GM12874 (cell line): Measurements from ENCODE around the gene SMR3A.

Source experiments
- CTCF ChIP-seq: IDR thresholded peaks from 2 replicates; pipeline ENCODE4 v1.5.1; 2011; ENCODE audit warnings: low read depth, mild to moderate bottlenecking, control low read depth, low read length, moderate library complexity; ENCODE audit not compliant: insufficient read depth

SMR3A gene

GRCh38 chr4:70382691-70383181 lies 22.2 kb downstream of the SMR3A start, which contains the start of gene SMR3B:
Gene SMR3B, plus strand, starts transcription at chr4:70383131. Its CDS starts 1,380 bp downstream, at chr4:70384511.
- no peak for TF ChIP-seq CTCF

- no peak for TF ChIP-seq CTCF
Measured at GRCh38 chr4:70392057-70392776, 31.7 kb downstream of the SMR3A start.

DNA sequence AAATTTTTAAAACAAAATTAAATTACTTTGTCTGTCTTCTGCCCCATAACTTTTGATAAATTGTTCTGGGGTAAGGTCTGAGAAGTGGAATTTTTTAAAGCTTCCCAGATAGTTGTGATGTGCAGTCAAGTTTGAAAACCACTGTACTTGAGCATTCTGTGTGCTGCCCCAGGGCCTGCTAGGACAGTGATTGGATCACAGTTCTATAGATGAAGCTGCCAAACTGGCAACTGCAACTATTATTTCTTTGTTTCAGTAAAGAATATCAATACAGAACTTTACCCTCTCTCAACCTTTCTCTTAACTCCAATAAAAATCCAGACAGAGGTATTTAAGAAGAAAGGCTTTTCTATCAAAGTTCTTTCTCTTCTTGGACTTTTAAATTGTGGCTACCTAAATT lies 37.0 kb downstream of the SMR3A start, which contains the start of gene OPRPN:
Gene OPRPN, plus strand, starts transcription at position 361 of the 400 bp plus-strand sequence. CDS start 1,346 bp downstream, outside the sequence.
- no peak for TF ChIP-seq CTCF

GRCh38 chr4:70399319-70399718 lies 38.8 kb downstream of the SMR3A start:
- TF ChIP-seq CTCF: no peak

DNA sequence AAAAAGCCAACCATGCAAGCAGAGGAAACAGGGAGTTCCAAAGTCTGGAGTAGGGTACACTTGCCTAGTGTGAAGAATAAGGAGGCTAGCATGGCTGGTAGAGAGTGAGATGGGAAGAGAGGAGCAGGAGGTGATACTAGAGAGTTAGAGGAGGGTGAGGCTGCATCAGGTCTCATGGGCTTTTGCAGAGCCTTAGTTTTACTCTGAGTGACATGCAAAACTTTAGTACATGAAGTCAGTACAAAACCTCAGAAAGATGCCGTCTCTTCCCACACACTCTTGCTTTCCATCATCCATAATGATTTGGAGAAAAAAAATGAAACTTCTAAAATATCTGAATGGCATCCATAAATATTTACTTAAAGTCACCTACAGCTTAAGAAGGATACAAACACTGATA lies 42.2 kb downstream of the SMR3A start:
- no peak for TF ChIP-seq CTCF

DNA sequence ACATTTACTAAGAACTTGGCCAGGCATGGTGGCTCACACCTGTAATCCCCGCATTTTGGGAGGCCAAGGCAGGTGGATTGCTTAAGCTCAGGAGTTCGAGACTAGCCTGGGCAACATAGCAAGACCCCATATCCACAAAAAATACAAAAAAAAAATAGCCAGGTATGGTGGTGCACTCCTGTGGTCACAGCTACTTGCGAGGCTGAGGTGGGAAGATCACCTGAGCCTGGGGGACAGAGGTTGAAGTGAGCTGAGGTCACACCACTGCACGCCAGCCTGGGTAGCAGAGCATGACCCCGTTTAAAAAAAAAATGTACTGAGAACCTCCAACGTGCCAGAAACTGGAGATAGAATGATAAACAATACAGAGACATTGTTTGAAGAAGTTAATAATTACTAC lies 45.2 kb downstream of the SMR3A start:
- TF ChIP-seq CTCF: no peak
